Natural killer cell (primary cell): Measurements from ENCODE around the gene PLEK2. TPM values are rescaled to one million over a fixed set of nuclear protein-coding genes. Genes with fewer than 3 reads are reported as not detected.
"Not testable (repeated sequence)": the region's sequence is repeated elsewhere in the genome, so short reads cannot be mapped to it uniquely, and the experiment has no call there.

ENCODE experiments used
- ATAC-seq, 3 donors: fragments of 150-1000 bp in 2 of 3; fragments of 200-7000 bp in 1 of 3; cut with Tn5 transposase; 1 replicate in 1 of 3; 2 replicates in 2 of 3; pipeline ENCODE4 v1.10.0; 2021; ENCODE audit warnings: mild to moderate bottlenecking in 2 of 3, moderate library complexity in 2 of 3
- DNase-seq, 2 donors: peaks; one replicate each; pipeline versions ENCODE4 v3.0.0 to v3.0.0-alpha.2; 2013 to 2021; ENCODE audit warnings: mixed read lengths in 1 of 2
- H3K27ac ChIP-seq: one replicate; pipeline ENCODE4 v1.5.1; 2013; ENCODE audit warnings: mild to moderate bottlenecking, low read length
- H3K27me3 ChIP-seq: one replicate; pipeline ENCODE4 v1.6.1; 2013; ENCODE audit warnings: low read length; ENCODE audit not compliant: control insufficient read depth, insufficient read depth
- H3K36me3 ChIP-seq: one replicate; pipeline ENCODE4 v1.6.1; 2013; ENCODE audit warnings: low read length; ENCODE audit not compliant: control insufficient read depth, insufficient read depth
- H3K4me1 ChIP-seq: one replicate; pipeline ENCODE4 v1.6.1; 2013; ENCODE audit warnings: low read length; ENCODE audit not compliant: control insufficient read depth, insufficient read depth
- H3K4me3 ChIP-seq: one replicate; pipeline ENCODE4 v1.5.1; 2013; ENCODE audit warnings: low read length
- H3K9me3 ChIP-seq: one replicate; pipeline ENCODE4 v1.6.1; 2013; ENCODE audit warnings: low read length; ENCODE audit not compliant: control insufficient read depth, insufficient read depth
- H3K27ac Mint-ChIP-seq, 2 donors: one replicate each; pipeline ENCODE4 v1.8.0; 2022; ENCODE audit warnings: mild to moderate bottlenecking in 2 of 2, mixed read lengths in 2 of 2, moderate library complexity in 1 of 2
- H3K27me3 Mint-ChIP-seq, 2 donors: one replicate each; pipeline ENCODE4 v1.8.0; 2022; ENCODE audit warnings: low read depth in 2 of 2, mixed read lengths in 2 of 2
- H3K36me3 Mint-ChIP-seq: one replicate; pipeline ENCODE4 v1.8.0; 2022; ENCODE audit warnings: mixed read lengths
- H3K4me1 Mint-ChIP-seq, 2 donors: one replicate each; pipeline ENCODE4 v1.8.0; 2022; ENCODE audit warnings: mixed read lengths in 2 of 2
- H3K4me3 Mint-ChIP-seq: one replicate; pipeline ENCODE4 v1.8.0; 2022; ENCODE audit warnings: mild to moderate bottlenecking, moderate library complexity, mixed read lengths
- H3K9me3 Mint-ChIP-seq, 2 donors: one replicate each; pipeline ENCODE4 v1.8.0; 2022; ENCODE audit warnings: mixed read lengths in 2 of 2
- CTCF ChIP-seq: fragments of 200-600 bp; IDR thresholded peaks from one replicate; pipeline ENCODE4 v1.8.0; 2022; ENCODE audit warnings: antibody characterized with exemption
- WGBS: methylation state at CpG from one replicate; pipeline ENCODE4 v1.1.7; 2013; ENCODE audit warnings: missing lambda C conversion rate; ENCODE audit not compliant: insufficient coverage; 5-methylcytosine and 5-hydroxymethylcytosine counted together
- intact Hi-C: fragments of 100-400 bp; cut with micrococcal nuclease; formaldehyde crosslinking; loops from one replicate; pipeline ENCODE4 v1.14.2; 2022
- total RNA-seq, 4 donors: library from RNA; stranded (reverse); fragments of 120-200 nt in 1 of 4; gene quantifications; one replicate each; pipeline versions ENCODE4 v1.2.3 to v1.2.4, GENCODE V29; 2013 to 2022

Gene PLEK2
- total RNA-seq, 3 donors from 2014 or later (not counting 1 experiment from before 2014, with no cell fraction given): not detected

GRCh38 chr14:67352055-67352454, 59.9 kb downstream of the PLEK2 start:
- Mint-ChIP-seq H3K36me3 (peaks cover 24% of the 10 kb centered on the region), H3K4me3 (no peak overlapping the region), H3K27me3 (no peaks in the 10 kb centered on the region), H3K27ac (peak overlapping the region in 1 of 2 donors; percentile 16), H3K4me1 (peaks cover 10 to 15% of the 10 kb centered on the region in 2 donors), H3K9me3 (no peaks in the 10 kb centered on the region)
- ATAC-seq (no peak), DNase-seq (no peak)
- no peak for TF ChIP-seq CTCF
- Histone ChIP-seq H3K9me3 (no peaks in the 10 kb centered on the region), H3K4me1 (no peaks in the 10 kb centered on the region), H3K27ac (no peak overlapping the region), H3K4me3 (no peak overlapping the region), H3K27me3 (no peaks in the 10 kb centered on the region), H3K36me3 (peaks cover 50% of the 10 kb centered on the region)
- 97% methylated on average over 5 of the region's 5 CpGs for WGBS
- intact Hi-C loops: no loop called here

GRCh38 chr14:67345583-67345982, 66.4 kb downstream of the PLEK2 start:
- no peak overlapping the region for H3K4me3 Mint-ChIP-seq
- no peak overlapping the region for H3K4me3 ChIP-seq
- H3K27me3 ChIP-seq: no peaks in the 10 kb centered on the region
- no peaks in the 10 kb centered on the region for H3K9me3 ChIP-seq
- no peaks in the 10 kb centered on the region for H3K9me3 Mint-ChIP-seq
- intact Hi-C loops: no loop called here
- H3K36me3 Mint-ChIP-seq: peaks cover 17% of the 10 kb centered on the region
- H3K27ac ChIP-seq: no peak overlapping the region
- H3K4me1 Mint-ChIP-seq: no peaks in the 10 kb centered on the region
- no peak for TF ChIP-seq CTCF
- H3K4me1 ChIP-seq: no peaks in the 10 kb centered on the region
- ATAC-seq (no peak), DNase-seq (no peak)
- H3K36me3 ChIP-seq: peaks cover 64% of the 10 kb centered on the region
- no peak overlapping the region for H3K27ac Mint-ChIP-seq
- H3K27me3 Mint-ChIP-seq: no peaks in the 10 kb centered on the region

GRCh38 chr14:67343601-67344230, 68.2 kb downstream of the PLEK2 start:
- Mint-ChIP-seq H3K4me1 (no peaks in the 10 kb centered on the region), H3K27me3 (no peaks in the 10 kb centered on the region), H3K4me3 (no peak overlapping the region), H3K9me3 (no peaks in the 10 kb centered on the region), H3K27ac (no peak overlapping the region), H3K36me3 (peaks cover under 1% of the 10 kb centered on the region)
- 95% methylated on average over 3 of the region's 4 CpGs for WGBS
- intact Hi-C loops: no loop called here
- Histone ChIP-seq H3K27ac (no peak overlapping the region), H3K36me3 (peaks cover 59% of the 10 kb centered on the region), H3K4me1 (no peaks in the 10 kb centered on the region), H3K4me3 (no peak overlapping the region), H3K9me3 (no peaks in the 10 kb centered on the region), H3K27me3 (no peaks in the 10 kb centered on the region)
- DNase-seq (no peak), ATAC-seq (no peak)
- TF ChIP-seq CTCF: no peak

GRCh38 chr14:67341231-67341630, 70.7 kb downstream of the PLEK2 start:
- H3K4me1 ChIP-seq, H3K9me3 ChIP-seq, H3K4me1 Mint-ChIP-seq, H3K27ac Mint-ChIP-seq, H3K36me3 Mint-ChIP-seq, H3K9me3 Mint-ChIP-seq, H3K4me3 ChIP-seq, H3K27me3 ChIP-seq, intact Hi-C loops, DNase-seq, H3K27ac ChIP-seq, ATAC-seq, H3K4me3 Mint-ChIP-seq, H3K27me3 Mint-ChIP-seq: not testable (repeated sequence)
- WGBS: 97% methylated on average over 24 of the region's 31 CpGs
- H3K36me3 ChIP-seq: peaks cover 69% of the 10 kb centered on the region

Other genes with a start within 250 kb of the PLEK2 start
- not detected for gene GARIN2, start 222.7 kb downstream of the PLEK2 start, total RNA-seq
- 1 to 10 TPM; 4.3 to 7.3 (median 6.5) TPM for gene PALS1, start 170.7 kb downstream of the PLEK2 start, total RNA-seq
- gene ATP6V1D, start 52.4 kb downstream of the PLEK2 start, total RNA-seq: 10 to 100 TPM; 61.9 to 77.5 (median 70.0) TPM
- gene EIF2S1, start 51.8 kb downstream of the PLEK2 start, total RNA-seq: 10 to 100 TPM; 31.6 to 37.7 (median 33.2) TPM
- 10 to 100 TPM; 28.3 to 51.3 (median 49.9) TPM for gene TMEM229B, start 76.6 kb upstream of the PLEK2 start, total RNA-seq
- gene PLEKHH1, start 121.1 kb upstream of the PLEK2 start, total RNA-seq: not detected
- 10 to 100 TPM; 50.9 to 56.0 (median 54.5) TPM for gene PIGH, start 188.1 kb upstream of the PLEK2 start, total RNA-seq
- gene ARG2, start 207.8 kb upstream of the PLEK2 start, total RNA-seq: 1 to 10 TPM; 1.2 to 7.4 (median 1.4) TPM